A549 (cell line): ENCODE measurements around the gene MRPL36.

Source experiments
- CHD2 ChIP-seq: fragments of 150-350 bp; IDR thresholded peaks from 2 replicates; pipeline ENCODE4 v1.6.1; 2014; ENCODE audit warnings: low read length; ENCODE audit not compliant: partially characterized antibody
- MYC ChIP-seq: IDR thresholded peaks from 2 replicates; pipeline ENCODE4 v1.6.1; 2012; ENCODE audit warnings: mild to moderate bottlenecking, inconsistent platforms, low read length, improper control_type of control experiment, borderline replicate concordance
- POLR2A ChIP-seq: IDR thresholded peaks from 2 replicates; pipeline ENCODE4 v1.6.1; 2012; ENCODE audit warnings: mild to moderate bottlenecking, low read length
- TF ChIP-seq, protein P1 (sequence below): fragments of >200 bp; sonication (Bioruptor Twin); formaldehyde crosslinking; IDR thresholded peaks from 3 replicates; pipeline ENCODE4 v1.5.1; 2016

DNA sequence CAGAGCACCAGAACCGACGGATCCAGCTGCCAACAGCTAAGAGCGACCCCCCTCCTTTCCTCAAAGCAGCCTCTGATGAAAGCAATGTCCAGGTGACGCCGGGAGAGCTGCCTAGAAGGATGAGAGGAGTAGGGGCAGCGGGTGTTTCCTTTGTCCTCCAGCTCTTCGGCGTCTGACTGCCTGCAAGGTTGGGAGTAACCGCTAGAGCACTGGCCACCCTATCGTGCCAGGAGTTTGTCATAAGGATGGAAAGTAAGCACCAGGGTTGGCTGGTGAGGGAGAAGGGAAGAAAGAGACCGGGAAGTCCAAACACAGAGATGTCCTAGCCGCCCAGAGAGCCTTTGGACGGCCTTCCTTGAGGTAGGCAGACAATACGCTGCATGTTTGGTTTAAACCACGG lies 10.8 kb downstream of the MRPL36 start:
- TF ChIP-seq POLR2A: no peak
- TF ChIP-seq, protein P1, sequence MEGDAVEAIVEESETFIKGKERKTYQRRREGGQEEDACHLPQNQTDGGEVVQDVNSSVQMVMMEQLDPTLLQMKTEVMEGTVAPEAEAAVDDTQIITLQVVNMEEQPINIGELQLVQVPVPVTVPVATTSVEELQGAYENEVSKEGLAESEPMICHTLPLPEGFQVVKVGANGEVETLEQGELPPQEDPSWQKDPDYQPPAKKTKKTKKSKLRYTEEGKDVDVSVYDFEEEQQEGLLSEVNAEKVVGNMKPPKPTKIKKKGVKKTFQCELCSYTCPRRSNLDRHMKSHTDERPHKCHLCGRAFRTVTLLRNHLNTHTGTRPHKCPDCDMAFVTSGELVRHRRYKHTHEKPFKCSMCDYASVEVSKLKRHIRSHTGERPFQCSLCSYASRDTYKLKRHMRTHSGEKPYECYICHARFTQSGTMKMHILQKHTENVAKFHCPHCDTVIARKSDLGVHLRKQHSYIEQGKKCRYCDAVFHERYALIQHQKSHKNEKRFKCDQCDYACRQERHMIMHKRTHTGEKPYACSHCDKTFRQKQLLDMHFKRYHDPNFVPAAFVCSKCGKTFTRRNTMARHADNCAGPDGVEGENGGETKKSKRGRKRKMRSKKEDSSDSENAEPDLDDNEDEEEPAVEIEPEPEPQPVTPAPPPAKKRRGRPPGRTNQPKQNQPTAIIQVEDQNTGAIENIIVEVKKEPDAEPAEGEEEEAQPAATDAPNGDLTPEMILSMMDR: no peak
- TF ChIP-seq CHD2: no peak
- TF ChIP-seq MYC: no peak
